ENCODE measurements around the gene NTRK3. TPM values are rescaled to one million over a fixed set of nuclear protein-coding genes. Genes with fewer than 3 reads are reported as not detected.

NTRK3 gene
- total RNA-seq, 2 donors from 2014 or later, result 0.66 to 5.2 TPM

DNA sequence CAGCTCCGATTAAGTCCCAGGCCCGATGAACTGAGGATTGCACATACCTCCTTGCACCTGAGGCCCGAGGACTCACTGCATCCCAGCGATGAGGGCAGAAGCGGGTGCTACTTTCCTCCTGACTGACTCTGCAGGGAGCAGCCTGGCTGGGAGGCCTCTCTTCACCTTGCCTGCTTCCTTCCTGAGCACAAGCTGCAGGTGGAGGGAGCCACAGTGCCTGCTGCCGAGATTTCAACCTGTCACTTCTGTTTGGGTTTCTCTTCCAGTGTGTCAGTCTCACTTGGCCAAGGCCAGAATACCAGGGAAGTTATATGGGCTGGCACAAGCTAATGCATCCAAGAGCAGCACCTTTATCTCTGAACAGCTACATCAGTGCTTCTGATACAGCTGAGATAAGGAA is 185.4 kb downstream of the NTRK3 start:
- ATAC-seq (no peak), DNase-seq (no peak)
- no peaks in the 10 kb centered on the region for H3K9me3 ChIP-seq
- H3K4me1 ChIP-seq, result no peaks in the 10 kb centered on the region
- no peaks in the 10 kb centered on the region for H3K27me3 ChIP-seq
- intact Hi-C loops (cut with DNase I), result no loop called here
- no peak overlapping the region for H3K4me3 ChIP-seq
- no peak for TF ChIP-seq POLR2A (IDR thresholded peaks at IDR 0.05)
- TF ChIP-seq CTCF (IDR thresholded peaks at IDR 0.05), result no peak
- no peak overlapping the region for H3K27ac ChIP-seq
- no peaks in the 10 kb centered on the region for H3K36me3 ChIP-seq (replicated peaks in 1 of 2; ENCODE audit: insufficient read depth in 1 of 2, low read depth in 2 of 2)
- WGBS, 2 donors, result 50 to 54% methylated on average over 6 of the region's 6 CpGs

- Histone ChIP-seq H3K36me3 (replicated peaks in 1 of 2; ENCODE audit: insufficient read depth in 1 of 2, low read depth in 2 of 2) (no peaks in the 10 kb centered on the region), H3K27me3 (no peaks in the 10 kb centered on the region), H3K4me3 (no peak overlapping the region), H3K9me3 (no peaks in the 10 kb centered on the region), H3K27ac (no peak overlapping the region), H3K4me1 (no peaks in the 10 kb centered on the region)
- no peak for TF ChIP-seq CTCF (IDR thresholded peaks at IDR 0.05)
- TF ChIP-seq POLR2A (IDR thresholded peaks at IDR 0.05), result no peak
- no peak for DNase-seq
- no peak for ATAC-seq
- intact Hi-C loops (cut with DNase I), result no loop called here
- WGBS, 2 donors, result 50 to 54% methylated on average over 6 of the region's 6 CpGs
Observed at GRCh38 chr15:88069561-88069960, 187.0 kb downstream of the NTRK3 start.

- Histone ChIP-seq H3K36me3 (replicated peaks in 1 of 2; ENCODE audit: insufficient read depth in 1 of 2, low read depth in 2 of 2) (no peaks in the 10 kb centered on the region), H3K4me1 (no peaks in the 10 kb centered on the region), H3K9me3 (no peaks in the 10 kb centered on the region), H3K27me3 (no peaks in the 10 kb centered on the region), H3K4me3 (no peak overlapping the region), H3K27ac (no peak overlapping the region)
- DNase-seq (no peak), ATAC-seq (no peak)
- TF ChIP-seq CTCF (IDR thresholded peaks at IDR 0.05) (no peak), POLR2A (IDR thresholded peaks at IDR 0.05) (no peak)
- intact Hi-C loops (cut with DNase I), result no loop called here
- 27 to 36% methylated on average over 3 of the region's 3 CpGs for WGBS, 2 donors
Observed at GRCh38 chr15:88067331-88067685, 189.2 kb downstream of the NTRK3 start.

- no peak for TF ChIP-seq CTCF (IDR thresholded peaks at IDR 0.05)
- no peak for TF ChIP-seq POLR2A (IDR thresholded peaks at IDR 0.05)
- no peaks in the 10 kb centered on the region for H3K4me1 ChIP-seq
- H3K4me3 ChIP-seq, result no peak overlapping the region
- intact Hi-C loops (cut with DNase I), result no loop called here
- DNase-seq (no peak), ATAC-seq (no peak)
- no peak overlapping the region for H3K27ac ChIP-seq
- 49 to 54% methylated on average over 4 of the region's 4 CpGs for WGBS, 2 donors
- no peaks in the 10 kb centered on the region for H3K27me3 ChIP-seq
- no peaks in the 10 kb centered on the region for H3K36me3 ChIP-seq (replicated peaks in 1 of 2; ENCODE audit: insufficient read depth in 1 of 2, low read depth in 2 of 2)
- no peaks in the 10 kb centered on the region for H3K9me3 ChIP-seq
Observed at GRCh38 chr15:88066636-88067330, 189.8 kb downstream of the NTRK3 start.

DNA sequence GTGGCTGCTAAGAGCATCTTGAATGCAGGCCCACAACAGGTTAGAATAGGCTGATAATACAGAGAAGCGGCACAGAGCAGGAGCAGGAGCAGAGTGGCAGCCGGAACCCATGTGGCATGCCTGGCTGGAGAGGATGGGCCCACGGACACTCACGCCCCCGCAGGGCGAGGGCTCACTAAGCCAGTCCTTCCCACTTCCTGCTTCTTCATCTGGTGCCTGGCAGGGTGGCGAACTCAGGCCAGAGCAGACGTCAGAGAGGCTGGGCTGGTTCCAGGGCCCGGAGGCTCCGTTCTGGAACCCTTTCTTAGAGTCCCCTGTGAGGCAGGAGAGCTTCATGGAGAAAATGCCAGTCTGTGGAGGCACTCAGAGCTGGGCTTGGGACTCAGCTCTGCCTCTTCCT is 195.1 kb downstream of the NTRK3 start:
- no peak for DNase-seq
- TF ChIP-seq CTCF (IDR thresholded peaks at IDR 0.05) (no peak), POLR2A (IDR thresholded peaks at IDR 0.05) (no peak)
- Histone ChIP-seq H3K4me1 (no peaks in the 10 kb centered on the region), H3K4me3 (no peak overlapping the region), H3K27ac (no peak overlapping the region), H3K9me3 (no peaks in the 10 kb centered on the region), H3K36me3 (replicated peaks in 1 of 2; ENCODE audit: insufficient read depth in 1 of 2, low read depth in 2 of 2) (no peaks in the 10 kb centered on the region), H3K27me3 (no peaks in the 10 kb centered on the region)
- intact Hi-C loops (cut with DNase I), result no loop called here
- 67 to 83% methylated on average over 6 to 10 of the region's 10 CpGs for WGBS, 2 donors
- ATAC-seq, result no peak
